Measurements from ENCODE around the gene TBC1D16.

DNA sequence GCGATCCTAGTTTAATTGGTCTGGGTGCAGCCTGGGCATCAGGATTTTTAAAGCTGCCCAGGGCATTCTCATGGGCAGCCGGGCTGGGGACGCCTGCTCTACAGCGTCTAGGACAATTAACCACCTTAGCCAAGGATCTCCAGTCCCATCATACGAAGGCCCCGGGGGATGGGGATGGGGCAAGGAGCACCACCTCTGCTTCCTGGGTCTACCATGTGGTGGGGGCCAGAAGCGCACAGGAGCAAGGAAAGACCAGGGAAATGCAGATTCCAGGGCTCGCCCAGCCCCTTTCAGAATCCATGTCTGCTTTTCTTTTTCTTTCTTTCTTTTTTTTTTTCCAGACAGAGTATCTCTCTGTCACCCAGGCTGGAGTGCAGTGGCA is 29.3 kb downstream of the TBC1D16 start:
- TF ChIP-seq, protein P1, sequence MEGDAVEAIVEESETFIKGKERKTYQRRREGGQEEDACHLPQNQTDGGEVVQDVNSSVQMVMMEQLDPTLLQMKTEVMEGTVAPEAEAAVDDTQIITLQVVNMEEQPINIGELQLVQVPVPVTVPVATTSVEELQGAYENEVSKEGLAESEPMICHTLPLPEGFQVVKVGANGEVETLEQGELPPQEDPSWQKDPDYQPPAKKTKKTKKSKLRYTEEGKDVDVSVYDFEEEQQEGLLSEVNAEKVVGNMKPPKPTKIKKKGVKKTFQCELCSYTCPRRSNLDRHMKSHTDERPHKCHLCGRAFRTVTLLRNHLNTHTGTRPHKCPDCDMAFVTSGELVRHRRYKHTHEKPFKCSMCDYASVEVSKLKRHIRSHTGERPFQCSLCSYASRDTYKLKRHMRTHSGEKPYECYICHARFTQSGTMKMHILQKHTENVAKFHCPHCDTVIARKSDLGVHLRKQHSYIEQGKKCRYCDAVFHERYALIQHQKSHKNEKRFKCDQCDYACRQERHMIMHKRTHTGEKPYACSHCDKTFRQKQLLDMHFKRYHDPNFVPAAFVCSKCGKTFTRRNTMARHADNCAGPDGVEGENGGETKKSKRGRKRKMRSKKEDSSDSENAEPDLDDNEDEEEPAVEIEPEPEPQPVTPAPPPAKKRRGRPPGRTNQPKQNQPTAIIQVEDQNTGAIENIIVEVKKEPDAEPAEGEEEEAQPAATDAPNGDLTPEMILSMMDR (IDR thresholded peaks at IDR 0.05): no peak
- TF ChIP-seq POLR2A (IDR thresholded peaks at IDR 0.05): no peak

Measured in Peyer's patch (tissue), 4 donors.